Measurements from ENCODE around the gene YAE1.

The YAE1 gene

DNA sequence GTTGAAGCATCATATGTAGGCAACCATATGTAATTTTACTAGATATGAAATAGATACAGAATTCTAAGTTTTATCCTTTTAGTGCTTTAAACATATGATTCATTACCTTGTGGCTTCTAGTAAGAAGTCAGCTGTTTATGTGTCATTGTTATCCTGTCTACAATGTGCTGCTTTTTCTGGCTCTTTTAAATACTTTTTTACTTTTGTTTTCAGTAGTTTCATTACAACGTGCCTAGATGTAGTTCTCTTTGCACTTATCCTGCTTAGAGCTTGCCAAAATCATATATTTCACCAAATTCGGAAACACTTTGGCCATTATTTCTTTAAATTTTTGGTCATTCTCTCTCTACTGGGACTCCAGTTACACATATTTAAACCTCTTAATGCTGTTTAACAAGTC is 26.4 kb downstream of the YAE1 start:
- H3K4me2 ChIP-seq (ENCODE audit: low read length): no peak overlapping the region
- no peaks in the 10 kb centered on the region for H3K79me2 ChIP-seq (ENCODE audit: insufficient read depth, low read length)
- H3K9me2 ChIP-seq (ENCODE audit: low read depth, low read length): no peaks in the 10 kb centered on the region
- no peak overlapping the region for H3K27ac ChIP-seq (ENCODE audit: low read depth, low read length, poor library complexity, severe bottlenecking)
- no peaks in the 10 kb centered on the region for H3K9me3 ChIP-seq (ENCODE audit: low read length)
- H3K4me3 ChIP-seq (ENCODE audit: low read depth, low read length, poor library complexity, severe bottlenecking): no peak overlapping the region
- H3F3A ChIP-seq (ENCODE audit: insufficient read depth, low read length): no peaks in the 10 kb centered on the region
- no peaks in the 10 kb centered on the region for H3K36me3 ChIP-seq (ENCODE audit: insufficient read depth, low read length)
- no peak overlapping the region for H2AFZ ChIP-seq (ENCODE audit: low read length)
- no peaks in the 10 kb centered on the region for H3K27me3 ChIP-seq (ENCODE audit: insufficient read depth, low read length)
- no peak overlapping the region for H3K9ac ChIP-seq (ENCODE audit: low read length)
- no peak for TF ChIP-seq EZH2 (IDR thresholded peaks at IDR 0.05; ENCODE audit: borderline replicate concordance, low read length)
- H4K20me1 ChIP-seq (ENCODE audit: insufficient read depth, low read length): no peaks in the 10 kb centered on the region
- no peaks in the 10 kb centered on the region for H3K4me1 ChIP-seq (ENCODE audit: insufficient read depth, low read length, severe bottlenecking)

DNA sequence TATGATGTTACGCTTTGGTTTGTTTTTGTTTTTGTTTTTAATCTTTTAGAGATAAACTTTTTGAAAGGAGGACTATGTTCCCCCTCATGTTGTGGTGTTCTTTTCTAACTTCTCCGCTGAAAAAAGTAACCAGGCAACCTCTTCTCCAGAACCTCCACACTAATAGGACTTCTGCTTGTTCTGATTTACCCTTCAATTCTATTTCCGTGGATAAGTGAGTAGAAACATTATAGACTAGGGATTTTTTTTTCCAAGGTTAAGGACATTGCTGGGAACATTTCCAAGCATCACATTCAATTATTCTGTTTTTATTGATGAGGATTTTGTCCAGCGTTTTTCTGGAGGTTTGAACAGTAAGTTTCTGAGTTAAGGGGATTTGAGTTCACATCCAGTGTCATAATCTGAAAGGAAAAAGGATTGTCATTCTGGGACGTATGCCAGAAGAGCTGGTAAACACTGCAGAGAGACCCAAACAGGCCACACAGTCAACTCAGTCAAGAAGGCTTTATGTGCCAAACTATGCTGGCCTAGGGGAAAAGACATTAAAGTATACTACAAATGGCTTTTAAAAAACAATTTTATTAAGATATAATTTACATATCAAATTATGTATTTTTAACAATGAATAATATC is 28.9 kb downstream of the YAE1 start:
- no peak overlapping the region for H3K4me2 ChIP-seq (ENCODE audit: low read length)
- no peaks in the 10 kb centered on the region for H3K9me3 ChIP-seq (ENCODE audit: low read length)
- no peaks in the 10 kb centered on the region for H3F3A ChIP-seq (ENCODE audit: insufficient read depth, low read length)
- no peaks in the 10 kb centered on the region for H4K20me1 ChIP-seq (ENCODE audit: insufficient read depth, low read length)
- H3K79me2 ChIP-seq (ENCODE audit: insufficient read depth, low read length): no peaks in the 10 kb centered on the region
- no peak overlapping the region for H2AFZ ChIP-seq (ENCODE audit: low read length)
- no peak overlapping the region for H3K4me3 ChIP-seq (ENCODE audit: low read depth, low read length, poor library complexity, severe bottlenecking)
- no peaks in the 10 kb centered on the region for H3K36me3 ChIP-seq (ENCODE audit: insufficient read depth, low read length)
- no peaks in the 10 kb centered on the region for H3K4me1 ChIP-seq (ENCODE audit: insufficient read depth, low read length, severe bottlenecking)
- H3K9ac ChIP-seq (ENCODE audit: low read length): no peak overlapping the region
- H3K9me2 ChIP-seq (ENCODE audit: low read depth, low read length): no peaks in the 10 kb centered on the region
- H3K27ac ChIP-seq (ENCODE audit: low read depth, low read length, poor library complexity, severe bottlenecking): no peak overlapping the region
- no peak for TF ChIP-seq EZH2 (IDR thresholded peaks at IDR 0.05; ENCODE audit: borderline replicate concordance, low read length)
- TF ChIP-seq, protein P1, sequence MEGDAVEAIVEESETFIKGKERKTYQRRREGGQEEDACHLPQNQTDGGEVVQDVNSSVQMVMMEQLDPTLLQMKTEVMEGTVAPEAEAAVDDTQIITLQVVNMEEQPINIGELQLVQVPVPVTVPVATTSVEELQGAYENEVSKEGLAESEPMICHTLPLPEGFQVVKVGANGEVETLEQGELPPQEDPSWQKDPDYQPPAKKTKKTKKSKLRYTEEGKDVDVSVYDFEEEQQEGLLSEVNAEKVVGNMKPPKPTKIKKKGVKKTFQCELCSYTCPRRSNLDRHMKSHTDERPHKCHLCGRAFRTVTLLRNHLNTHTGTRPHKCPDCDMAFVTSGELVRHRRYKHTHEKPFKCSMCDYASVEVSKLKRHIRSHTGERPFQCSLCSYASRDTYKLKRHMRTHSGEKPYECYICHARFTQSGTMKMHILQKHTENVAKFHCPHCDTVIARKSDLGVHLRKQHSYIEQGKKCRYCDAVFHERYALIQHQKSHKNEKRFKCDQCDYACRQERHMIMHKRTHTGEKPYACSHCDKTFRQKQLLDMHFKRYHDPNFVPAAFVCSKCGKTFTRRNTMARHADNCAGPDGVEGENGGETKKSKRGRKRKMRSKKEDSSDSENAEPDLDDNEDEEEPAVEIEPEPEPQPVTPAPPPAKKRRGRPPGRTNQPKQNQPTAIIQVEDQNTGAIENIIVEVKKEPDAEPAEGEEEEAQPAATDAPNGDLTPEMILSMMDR (IDR thresholded peaks at IDR 0.05; ENCODE audit: low read length): no peak
- no peaks in the 10 kb centered on the region for H3K27me3 ChIP-seq (ENCODE audit: insufficient read depth, low read length)

DNA sequence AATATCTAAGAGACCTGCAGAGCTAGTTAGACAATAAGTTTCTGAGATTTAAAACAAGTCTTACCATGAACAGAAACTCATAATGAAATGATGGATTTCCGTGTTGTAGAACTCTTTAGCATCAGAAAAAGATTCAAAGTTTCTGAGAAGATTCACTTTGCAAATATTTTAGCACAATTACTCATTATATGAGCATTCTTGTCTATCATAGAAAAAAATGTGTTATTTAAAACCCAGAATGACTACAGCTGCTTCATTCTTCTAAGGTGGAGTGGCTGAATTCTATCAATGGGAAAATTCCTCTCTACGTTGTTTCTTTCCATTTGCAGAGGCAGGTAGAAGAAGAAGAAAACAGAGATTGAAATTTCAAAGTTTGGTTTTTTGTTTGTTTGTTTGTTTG is 36.1 kb downstream of the YAE1 start:
- Histone ChIP-seq H3K27ac (ENCODE audit: low read depth, low read length, poor library complexity, severe bottlenecking) (no peak overlapping the region), H3K79me2 (ENCODE audit: insufficient read depth, low read length) (no peaks in the 10 kb centered on the region), H2AFZ (ENCODE audit: low read length) (no peak overlapping the region), H3K4me3 (ENCODE audit: low read depth, low read length, poor library complexity, severe bottlenecking) (no peak overlapping the region), H3K9ac (ENCODE audit: low read length) (no peak overlapping the region), H3K4me1 (ENCODE audit: insufficient read depth, low read length, severe bottlenecking) (no peaks in the 10 kb centered on the region), H3K4me2 (ENCODE audit: low read length) (no peak overlapping the region), H3K9me2 (ENCODE audit: low read depth, low read length) (no peaks in the 10 kb centered on the region), H3F3A (ENCODE audit: insufficient read depth, low read length) (no peaks in the 10 kb centered on the region), H3K36me3 (ENCODE audit: insufficient read depth, low read length) (no peaks in the 10 kb centered on the region), H4K20me1 (ENCODE audit: insufficient read depth, low read length) (no peaks in the 10 kb centered on the region), H3K27me3 (ENCODE audit: insufficient read depth, low read length) (no peaks in the 10 kb centered on the region), H3K9me3 (ENCODE audit: low read length) (no peaks in the 10 kb centered on the region)
- TF ChIP-seq, protein P1 (IDR thresholded peaks at IDR 0.05; ENCODE audit: low read length): no peak
- no peak for TF ChIP-seq EZH2 (IDR thresholded peaks at IDR 0.05; ENCODE audit: borderline replicate concordance, low read length)

DNA sequence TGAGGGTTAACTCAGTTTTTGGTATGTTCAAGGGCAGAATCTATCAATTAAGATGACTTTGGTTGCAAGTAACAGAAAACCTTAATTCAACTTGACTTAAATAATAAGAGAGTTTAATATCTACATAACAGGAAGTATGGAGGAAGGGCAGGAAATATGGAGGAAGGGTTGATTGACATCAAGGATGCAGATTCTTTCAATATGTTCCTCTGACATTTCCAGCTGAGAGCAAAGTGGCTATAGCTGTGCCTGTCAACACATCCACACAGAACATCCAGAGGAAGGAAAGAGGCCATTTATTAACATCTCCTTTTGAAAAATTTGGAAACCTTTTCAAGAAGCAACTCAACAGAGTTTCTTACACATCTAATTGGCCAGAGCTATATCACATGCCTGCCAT is 37.7 kb downstream of the YAE1 start:
- Histone ChIP-seq H3K36me3 (ENCODE audit: insufficient read depth, low read length) (no peaks in the 10 kb centered on the region), H3K4me2 (ENCODE audit: low read length) (no peak overlapping the region), H3K27ac (ENCODE audit: low read depth, low read length, poor library complexity, severe bottlenecking) (no peak overlapping the region), H3K4me3 (ENCODE audit: low read depth, low read length, poor library complexity, severe bottlenecking) (no peak overlapping the region), H3F3A (ENCODE audit: insufficient read depth, low read length) (no peaks in the 10 kb centered on the region), H3K4me1 (ENCODE audit: insufficient read depth, low read length, severe bottlenecking) (no peaks in the 10 kb centered on the region), H4K20me1 (ENCODE audit: insufficient read depth, low read length) (no peaks in the 10 kb centered on the region), H3K9me2 (ENCODE audit: low read depth, low read length) (no peaks in the 10 kb centered on the region), H3K27me3 (ENCODE audit: insufficient read depth, low read length) (no peaks in the 10 kb centered on the region), H3K79me2 (ENCODE audit: insufficient read depth, low read length) (no peaks in the 10 kb centered on the region), H2AFZ (ENCODE audit: low read length) (no peak overlapping the region), H3K9ac (ENCODE audit: low read length) (no peak overlapping the region), H3K9me3 (ENCODE audit: low read length) (no peaks in the 10 kb centered on the region)
- no peak for TF ChIP-seq EZH2 (IDR thresholded peaks at IDR 0.05; ENCODE audit: borderline replicate concordance, low read length)
- TF ChIP-seq, protein P1 (IDR thresholded peaks at IDR 0.05; ENCODE audit: low read length): no peak
